ENCODE measurements around the gene NAA80. TPM values are rescaled to one million over a fixed set of nuclear protein-coding genes. Genes with fewer than 3 reads are reported as not detected.

Gene NAA80
- total and polyA plus RNA-seq, 4 donors, result 4.8 to 16.6 (median 12.1) TPM

DNA sequence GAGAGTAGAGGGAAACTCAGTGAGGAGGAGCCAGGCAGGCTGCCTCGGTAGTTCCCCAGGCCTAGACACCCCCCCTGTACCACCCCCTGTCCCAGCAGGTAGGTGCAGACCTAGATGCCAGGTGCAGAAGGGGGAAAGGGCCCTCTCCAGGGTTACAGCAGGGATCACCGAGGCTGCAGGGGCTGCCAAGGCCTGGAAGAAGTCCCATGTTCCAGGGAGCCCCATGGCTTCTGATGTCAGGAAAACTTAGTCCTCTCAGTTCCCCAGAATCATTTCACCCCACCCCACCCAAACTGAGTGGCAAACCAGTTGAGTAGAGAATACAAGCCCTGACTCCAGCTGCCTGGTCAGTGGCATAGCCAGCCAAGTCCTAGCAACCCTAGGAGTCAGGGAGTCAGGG lies 37.7 kb downstream of the NAA80 start:
- Histone ChIP-seq H3K4me1 (ENCODE audit: control insufficient read depth in 5 of 5, insufficient read depth in 5 of 5, low read length in 5 of 5) (peaks cover 0 to 45% (median 27%) of the 10 kb centered on the region in 5 donors), H3K27me3 (ENCODE audit: control insufficient read depth in 3 of 3, insufficient read depth in 3 of 3, low read length in 2 of 3) (no peaks in the 10 kb centered on the region), H3K9ac (ENCODE audit: insufficient read depth in 1 of 2, low read length in 2 of 2) (peak overlapping the region; percentile 77 to 79), H3K9me3 (ENCODE audit: control insufficient read depth in 4 of 4, insufficient read depth in 3 of 4, low read length in 3 of 4) (peaks cover 0 to 4% (median 0%) of the 10 kb centered on the region in 4 donors), H3K4me3 (no peak overlapping the region), H3K27ac (ENCODE audit: low read depth in 1 of 2, low read length in 1 of 2) (peak overlapping the region; percentile 38 to 88), H3K36me3 (ENCODE audit: control insufficient read depth in 4 of 4, insufficient read depth in 4 of 4, low read length in 4 of 4) (peaks cover 13 to 27% (median 17%) of the 10 kb centered on the region in 4 donors)
- WGBS, 2 donors, result 69 to 77% methylated on average over 2 of the region's 2 CpGs
- ATAC-seq (ENCODE audit: insufficient read depth, low FRiP score), result no peak
- DNase-seq, result no peak
- TF ChIP-seq, protein P1, sequence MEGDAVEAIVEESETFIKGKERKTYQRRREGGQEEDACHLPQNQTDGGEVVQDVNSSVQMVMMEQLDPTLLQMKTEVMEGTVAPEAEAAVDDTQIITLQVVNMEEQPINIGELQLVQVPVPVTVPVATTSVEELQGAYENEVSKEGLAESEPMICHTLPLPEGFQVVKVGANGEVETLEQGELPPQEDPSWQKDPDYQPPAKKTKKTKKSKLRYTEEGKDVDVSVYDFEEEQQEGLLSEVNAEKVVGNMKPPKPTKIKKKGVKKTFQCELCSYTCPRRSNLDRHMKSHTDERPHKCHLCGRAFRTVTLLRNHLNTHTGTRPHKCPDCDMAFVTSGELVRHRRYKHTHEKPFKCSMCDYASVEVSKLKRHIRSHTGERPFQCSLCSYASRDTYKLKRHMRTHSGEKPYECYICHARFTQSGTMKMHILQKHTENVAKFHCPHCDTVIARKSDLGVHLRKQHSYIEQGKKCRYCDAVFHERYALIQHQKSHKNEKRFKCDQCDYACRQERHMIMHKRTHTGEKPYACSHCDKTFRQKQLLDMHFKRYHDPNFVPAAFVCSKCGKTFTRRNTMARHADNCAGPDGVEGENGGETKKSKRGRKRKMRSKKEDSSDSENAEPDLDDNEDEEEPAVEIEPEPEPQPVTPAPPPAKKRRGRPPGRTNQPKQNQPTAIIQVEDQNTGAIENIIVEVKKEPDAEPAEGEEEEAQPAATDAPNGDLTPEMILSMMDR (IDR thresholded peaks at IDR 0.05; ENCODE audit: control extremely low read depth, extremely low read depth), result no peak

DNA sequence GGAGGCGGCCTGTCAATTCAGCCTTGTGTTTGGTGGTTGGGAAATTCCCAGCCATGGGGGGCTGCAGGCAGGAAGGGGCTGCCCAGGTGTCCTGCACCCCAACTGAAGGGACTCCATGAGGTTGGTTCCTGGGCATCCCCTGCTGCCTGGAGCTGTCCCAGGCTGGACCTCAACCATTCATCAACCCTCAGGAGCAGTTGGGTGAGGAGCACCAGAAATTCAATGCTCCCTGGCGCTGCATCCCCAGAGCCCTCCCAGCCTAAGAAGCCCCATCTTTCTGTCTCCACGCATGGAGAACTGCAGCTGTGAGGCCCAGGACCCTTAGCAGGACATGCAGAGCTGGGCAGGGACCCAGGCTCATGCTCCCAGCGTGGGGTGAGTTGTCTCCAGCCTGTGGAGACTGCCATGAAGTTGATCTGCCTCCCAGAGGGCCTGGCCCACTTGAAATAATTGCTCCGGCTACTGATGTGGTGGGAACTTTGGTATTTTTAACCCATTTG lies 38.2 kb downstream of the NAA80 start:
- DNase-seq (no peak), ATAC-seq (ENCODE audit: insufficient read depth, low FRiP score) (no peak)
- 68 to 70% methylated on average over 5 of the region's 5 CpGs for WGBS, 2 donors
- peaks cover 0 to 40% (median 26%) of the 10 kb centered on the region in 5 donors for H3K4me1 ChIP-seq (ENCODE audit: control insufficient read depth in 5 of 5, insufficient read depth in 5 of 5, low read length in 5 of 5)
- H3K36me3 ChIP-seq (ENCODE audit: control insufficient read depth in 4 of 4, insufficient read depth in 4 of 4, low read length in 4 of 4), result peaks cover 18 to 32% (median 22%) of the 10 kb centered on the region in 4 donors
- no peak overlapping the region for H3K4me3 ChIP-seq
- H3K27ac ChIP-seq (ENCODE audit: low read depth in 1 of 2, low read length in 1 of 2), result peak overlapping the region; percentile 87 to 88
- TF ChIP-seq, protein P1 (IDR thresholded peaks at IDR 0.05; ENCODE audit: control extremely low read depth, extremely low read depth), result no peak
- H3K27me3 ChIP-seq (ENCODE audit: control insufficient read depth in 3 of 3, insufficient read depth in 3 of 3, low read length in 2 of 3), result no peaks in the 10 kb centered on the region
- H3K9ac ChIP-seq (ENCODE audit: insufficient read depth in 1 of 2, low read length in 2 of 2), result peak overlapping the region; percentile 77 to 79
- H3K9me3 ChIP-seq (ENCODE audit: control insufficient read depth in 4 of 4, insufficient read depth in 3 of 4, low read length in 3 of 4), result peaks cover 0 to 4% (median 0%) of the 10 kb centered on the region in 4 donors

DNA sequence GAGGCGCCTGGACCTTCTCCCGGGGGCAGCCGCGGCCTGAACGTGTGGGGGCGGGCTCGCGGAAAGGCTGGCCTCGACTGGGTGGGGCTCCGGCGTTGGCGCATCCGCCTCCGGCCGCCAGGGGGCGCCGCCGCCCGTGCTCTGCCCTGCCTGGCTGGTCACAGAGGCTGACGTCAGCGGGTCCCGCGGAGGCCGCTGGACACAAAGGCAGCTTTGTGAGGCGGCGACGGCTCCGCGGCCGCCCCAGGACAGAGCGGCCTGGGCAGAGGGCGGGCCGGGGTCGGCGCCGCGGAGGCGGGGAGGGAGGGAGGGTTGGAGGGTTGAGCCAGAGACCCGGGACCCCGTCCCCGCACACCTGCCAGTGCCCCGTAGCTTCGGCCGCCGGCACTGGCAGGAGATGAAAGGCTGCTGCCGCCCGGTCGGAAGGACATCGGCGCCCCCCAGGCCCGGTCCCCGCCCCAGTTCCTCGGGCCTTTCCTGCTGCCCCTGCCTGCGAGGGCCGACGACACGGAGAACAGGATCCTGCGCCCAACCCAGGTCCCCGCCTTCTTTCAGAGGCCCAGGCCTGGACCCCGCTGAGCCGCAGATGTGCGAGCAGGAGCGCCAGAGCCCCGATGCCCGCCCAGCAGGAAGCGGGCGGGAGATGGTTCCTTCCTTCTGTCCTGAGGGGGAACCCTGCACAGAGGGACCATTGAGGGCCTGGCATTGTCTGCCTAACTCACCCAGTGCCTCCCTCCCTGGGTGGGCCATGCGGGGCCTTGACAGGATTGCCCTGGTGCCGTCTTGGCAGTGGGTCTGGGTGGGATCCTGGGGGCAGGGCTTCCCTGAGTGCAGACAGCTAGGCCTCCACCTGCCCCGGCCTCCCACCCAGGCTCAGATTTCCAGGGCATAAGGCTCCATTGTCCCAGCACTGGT lies 38.9 kb downstream of the NAA80 start:
- TF ChIP-seq, protein P1 (IDR thresholded peaks at IDR 0.05; ENCODE audit: control extremely low read depth, extremely low read depth), result peak; percentile 99
- Histone ChIP-seq H3K36me3 (ENCODE audit: control insufficient read depth in 4 of 4, insufficient read depth in 4 of 4, low read length in 4 of 4) (peaks cover 18 to 37% (median 23%) of the 10 kb centered on the region in 4 donors), H3K27ac (ENCODE audit: low read depth in 1 of 2, low read length in 1 of 2) (peak overlapping the region; percentile 87 to 88), H3K9me3 (ENCODE audit: control insufficient read depth in 4 of 4, insufficient read depth in 3 of 4, low read length in 3 of 4) (peaks cover 0 to 4% (median 0%) of the 10 kb centered on the region in 4 donors), H3K4me1 (ENCODE audit: control insufficient read depth in 5 of 5, insufficient read depth in 5 of 5, low read length in 5 of 5) (peaks cover 0 to 33% (median 19%) of the 10 kb centered on the region in 5 donors), H3K4me3 (peak overlapping the region; percentile 15), H3K27me3 (ENCODE audit: control insufficient read depth in 3 of 3, insufficient read depth in 3 of 3, low read length in 2 of 3) (no peaks in the 10 kb centered on the region), H3K9ac (ENCODE audit: insufficient read depth in 1 of 2, low read length in 2 of 2) (peak overlapping the region; percentile 77 to 79)
- peak; percentile 87 for ATAC-seq (ENCODE audit: insufficient read depth, low FRiP score)
- WGBS, 2 donors, result 2% methylated on average over 42 to 70 of the region's 70 CpGs
- DNase-seq, result peak; percentile 95 to 97 (median 96)
